H1 (cell line): ENCODE measurements around the gene HRCT1. TPM values are rescaled to one million over a fixed set of nuclear protein-coding genes. Genes with fewer than 3 reads are reported as not detected.

Experiments
- CTCF ChIA-PET: fragments of 300-600 bp; sonication (Branson Sonifier 250); formaldehyde crosslinking; loops from one replicate; lab custom pipeline; 2021; ENCODE audit not compliant: partially characterized antibody; lab: Charles Lee
- POLR2A ChIA-PET: fragments of 300-600 bp; sonication (Branson Sonifier 250); formaldehyde crosslinking; loops from one replicate; lab custom pipeline; 2021; ENCODE audit warnings: inconsistent platforms; ENCODE audit not compliant: partially characterized antibody; lab: Charles Lee
- DNase-seq, 2 experiments: peaks; one replicate each; pipeline versions ENCODE4 v3.0.0 to v3.0.0-alpha.2; 2010 to 2022; ENCODE audit warnings: low spot score in 2 of 2, low read depth in 1 of 2, mixed read lengths in 1 of 2
- FAIRE-seq: peaks from 2 replicates; lab custom pipeline; 2011; peaks lifted over from hg19 to GRCh38; lab: Jason Lieb, UNC
- H2AFZ ChIP-seq: 2 replicates; pipeline ENCODE4 v1.8.1; 2012; ENCODE audit warnings: low read length, inconsistent platforms
- H2AK5ac ChIP-seq: 2 replicates; pipeline ENCODE4 v1.6.1; 2013; ENCODE audit warnings: low read depth, low read length
- H2BK120ac ChIP-seq: replicated peaks from 2 replicates; pipeline ENCODE3; 2013; ENCODE audit warnings: low read depth, low read length, inconsistent platforms
- H2BK12ac ChIP-seq: 2 replicates; pipeline ENCODE4 v1.6.1; 2013; ENCODE audit warnings: low read depth, low read length
- H2BK15ac ChIP-seq: 2 replicates; pipeline ENCODE4 v1.6.1; 2013; ENCODE audit warnings: low read length
- H2BK20ac ChIP-seq: 2 replicates; pipeline ENCODE4 v1.6.1; 2013; ENCODE audit warnings: low read length
- H2BK5ac ChIP-seq: 2 replicates; pipeline ENCODE4 v1.6.1; 2013; ENCODE audit warnings: low read depth, low read length
- H3K14ac ChIP-seq: 2 replicates; pipeline ENCODE4 v1.6.1; 2013; ENCODE audit warnings: inconsistent platforms; ENCODE audit not compliant: insufficient read length
- H3K18ac ChIP-seq: 2 replicates; pipeline ENCODE4 v1.6.1; 2013; ENCODE audit warnings: low read length; ENCODE audit errors: extremely low read depth
- H3K23ac ChIP-seq: 2 replicates; pipeline ENCODE4 v1.6.1; 2013; ENCODE audit warnings: inconsistent platforms; ENCODE audit not compliant: insufficient read length
- H3K23me2 ChIP-seq: 2 replicates; pipeline ENCODE4 v1.6.1; 2013; ENCODE audit warnings: low read depth, low read length
- H3K27ac ChIP-seq: 2 replicates; pipeline ENCODE4 v1.6.1; 2011; ENCODE audit warnings: low read depth, low read length, inconsistent platforms
- H3K27me3 ChIP-seq, 4 experiments: replicated peaks in 1 of 4; 1 replicate in 1 of 4; 2 replicates in 3 of 4; pipeline versions ENCODE4 v1.6.1 to v1.8.1; 2011 to 2013; ENCODE audit warnings: low read length in 3 of 4, mild to moderate bottlenecking in 3 of 4, inconsistent platforms in 2 of 4, mixed read lengths in 2 of 4, moderate library complexity in 1 of 4; ENCODE audit not compliant: control insufficient read depth in 3 of 4, insufficient read depth in 3 of 4; ENCODE audit errors: extremely low read depth in 1 of 4
- H3K36me3 ChIP-seq, 4 experiments: 2 replicates each; pipeline versions ENCODE4 v1.6.1 to v1.8.1; 2011 to 2013; ENCODE audit warnings: mild to moderate bottlenecking in 4 of 4, low read length in 3 of 4, moderate library complexity in 2 of 4, control low read depth in 1 of 4, inconsistent platforms in 1 of 4; ENCODE audit not compliant: insufficient read depth in 4 of 4, control insufficient read depth in 2 of 4
- H3K4ac ChIP-seq: replicated peaks from 2 replicates; pipeline ENCODE3; 2013; ENCODE audit warnings: low read length, low read depth, mixed read lengths, inconsistent platforms; ENCODE audit not compliant: insufficient read length
- H3K4me1 ChIP-seq, 4 experiments: replicated peaks in 1 of 4; 1 replicate in 1 of 4; 2 replicates in 3 of 4; pipeline versions ENCODE4 v1.6.1 to v1.8.1; 2011 to 2013; ENCODE audit warnings: low read length in 3 of 4, inconsistent platforms in 2 of 4, mixed read lengths in 1 of 4; ENCODE audit not compliant: insufficient read depth in 4 of 4, control insufficient read depth in 3 of 4
- H3K4me2 ChIP-seq, 2 experiments: 2 replicates each; pipeline versions ENCODE4 v1.6.1 to v1.8.1; 2011 to 2013; ENCODE audit warnings: low read depth in 2 of 2, low read length in 2 of 2, control low read depth in 1 of 2, inconsistent platforms in 1 of 2, mild to moderate bottlenecking in 1 of 2; ENCODE audit not compliant: insufficient read depth in 1 of 2
- H3K4me3 ChIP-seq, 4 experiments: fragments of 200-600, 300-600 bp in 1 of 4; sonication (generic), shearing (Covaris generic), sonication (Bioruptor Twin) in 1 of 4; 2 replicates each; pipeline versions ENCODE4 v1.5.1 to v1.8.1; 2011 to 2016; ENCODE audit warnings: low read length in 4 of 4, low read depth in 3 of 4, control low read depth in 2 of 4, inconsistent platforms in 2 of 4, mild to moderate bottlenecking in 2 of 4, mixed read lengths in 1 of 4, moderate library complexity in 1 of 4; ENCODE audit not compliant: insufficient read depth in 2 of 4; ENCODE audit errors: extremely low read depth in 1 of 4
- H3K56ac ChIP-seq: replicated peaks from 2 replicates; pipeline ENCODE3; 2013; ENCODE audit warnings: low read depth, mild to moderate bottlenecking, mixed read lengths, low read length, inconsistent platforms; ENCODE audit not compliant: insufficient read length
- H3K79me1 ChIP-seq: 2 replicates; pipeline ENCODE4 v1.6.1; 2013; ENCODE audit warnings: low read depth, low read length, control low read depth
- H3K79me2 ChIP-seq, 2 experiments: 2 replicates each; pipeline versions ENCODE4 v1.6.1 to v1.8.1; 2012 to 2013; ENCODE audit warnings: low read length in 2 of 2, mild to moderate bottlenecking in 2 of 2, inconsistent platforms in 1 of 2; ENCODE audit not compliant: insufficient read depth in 2 of 2, control insufficient read depth in 1 of 2
- H3K9ac ChIP-seq, 4 experiments: replicated peaks in 1 of 4; 1 replicate in 1 of 4; 2 replicates in 3 of 4; pipeline versions ENCODE4 v1.6.1 to v1.8.1; 2011 to 2013; ENCODE audit warnings: low read depth in 3 of 4, low read length in 3 of 4, control low read depth in 2 of 4, mild to moderate bottlenecking in 2 of 4, moderate library complexity in 2 of 4, inconsistent platforms in 1 of 4; ENCODE audit errors: extremely low read depth in 1 of 4
- H3K9me3 ChIP-seq, 2 experiments: 2 replicates each; pipeline versions ENCODE4 v1.6.1 to v1.8.1; 2012 to 2013; ENCODE audit warnings: mild to moderate bottlenecking in 2 of 2, moderate library complexity in 2 of 2, control low read depth in 1 of 2, inconsistent platforms in 1 of 2, low read depth in 1 of 2, low read length in 1 of 2, mixed read lengths in 1 of 2; ENCODE audit not compliant: insufficient read depth in 2 of 2
- H4K20me1 ChIP-seq, 2 experiments: replicated peaks in 1 of 2; 2 replicates each; pipeline versions ENCODE3 to v1.8.1; 2011 to 2013; ENCODE audit warnings: inconsistent platforms in 2 of 2, low read length in 2 of 2, mild to moderate bottlenecking in 1 of 2; ENCODE audit not compliant: insufficient read depth in 2 of 2, control insufficient read depth in 1 of 2
- H4K5ac ChIP-seq: 2 replicates; pipeline ENCODE4 v1.6.1; 2013; ENCODE audit warnings: low read length, low read depth, mixed read lengths, inconsistent platforms; ENCODE audit not compliant: insufficient read length
- H4K8ac ChIP-seq: 2 replicates; pipeline ENCODE4 v1.8.0; 2013; ENCODE audit warnings: mild to moderate bottlenecking, moderate library complexity, low read length, inconsistent platforms; ENCODE audit not compliant: insufficient read depth; ENCODE audit errors: extremely low read depth
- H4K91ac ChIP-seq: replicated peaks from 2 replicates; pipeline ENCODE3; 2013; ENCODE audit warnings: low read length, mixed read lengths, inconsistent platforms; ENCODE audit not compliant: insufficient read length
- BACH1 ChIP-seq: IDR thresholded peaks from 2 replicates; pipeline ENCODE4 v1.6.1; 2012; ENCODE audit warnings: low read length, improper control_type of control experiment
- BCL11A ChIP-seq, 2 experiments: IDR thresholded peaks; one replicate each; pipeline ENCODE4 v1.6.1; 2011; ENCODE audit warnings: low read depth in 2 of 2, low read length in 2 of 2, mild to moderate bottlenecking in 2 of 2
- WGBS, 2 experiments: shearing (Covaris generic) in 1 of 2; methylation state at CpG; one replicate each; pipeline versions ENCODE4 v1.1.6 to v1.1.7; 2013 to 2015; ENCODE audit warnings: low lambda C conversion rate in 2 of 2, mixed read lengths in 2 of 2, inconsistent platforms in 1 of 2, low coverage in 1 of 2, missing lambda C conversion rate in 1 of 2; ENCODE audit not compliant: insufficient replicate concordance in 2 of 2, insufficient coverage in 1 of 2, insufficient read length in 1 of 2; ENCODE audit errors: extremely low coverage in 1 of 2, missing lambda C conversion rate in 1 of 2; 5-methylcytosine and 5-hydroxymethylcytosine counted together
- polyA plus RNA-seq, 7 experiments: library from polyadenylated mRNA; depleted of rRNA in 3 of 7; stranded (reverse) in 5 of 7; unstranded in 2 of 7; fragments of >200 nt in 5 of 7; fragments of 200-250 nt in 2 of 7; gene quantifications; 1 replicate in 5 of 7; 2 replicates in 1 of 7; 4 replicates in 1 of 7; pipeline versions ENCODE4 v1.2.1 to v1.2.3, GENCODE V29; 2011 to 2013; ENCODE audit warnings: missing spikeins in 2 of 7, mixed read lengths in 2 of 7
- total RNA-seq: library from RNA; stranded (reverse); fragmentation: NEBNext Ultra II Directional; extraction: Animal tissue kit (Norgen Biotek cat#: 25700); gene quantifications from 2 replicates; pipeline ENCODE4 v1.2.1, GENCODE V29; 2021

HRCT1 gene
- total and polyA plus RNA-seq, 2 of the 8 experiments (the other 6 are each of a cell fraction or from before 2014, with no cell fraction given): not detected

GRCh38 chr9:35923927-35924763 is 18.1 kb downstream of the HRCT1 start:
- Histone ChIP-seq H2BK120ac (no peak overlapping the region), H2AFZ (no peak overlapping the region), H3K23ac (no peak overlapping the region), H3K9me3 (no peaks in the 10 kb centered on the region), H3K9ac (no peak overlapping the region), H3K4me2 (no peak overlapping the region), H3K36me3 (no peaks in the 10 kb centered on the region), H3K23me2 (no peaks in the 10 kb centered on the region), H2AK5ac (no peak overlapping the region), H2BK20ac (no peak overlapping the region), H3K79me1 (no peaks in the 10 kb centered on the region), H2BK15ac (no peak overlapping the region), H3K27ac (no peak overlapping the region), H2BK5ac (no peak overlapping the region), H3K4me3 (no peak overlapping the region), H4K5ac (no peak overlapping the region), H3K27me3 (no peaks in the 10 kb centered on the region), H3K79me2 (no peaks in the 10 kb centered on the region), H4K20me1 (no peaks in the 10 kb centered on the region), H3K14ac (no peak overlapping the region), H4K8ac (no peak overlapping the region), H2BK12ac (no peak overlapping the region), H3K18ac (no peak overlapping the region), H4K91ac (no peak overlapping the region), H3K4ac (no peak overlapping the region), H3K4me1 (no peaks in the 10 kb centered on the region; a peak in 1 of 7 replicates), H3K56ac (no peak overlapping the region)
- DNase-seq: no peak
- FAIRE-seq: no peak
- 84% methylated on average over 9 of the region's 9 CpGs; no CpG with 5 or more reads in 1 of the 2 experiments for WGBS, 2 experiments
- no peak for TF ChIP-seq BCL11A (IDR thresholded peaks at IDR 0.05; ENCODE audit: low read depth in 2 of 2, low read length in 2 of 2)
- TF ChIP-seq BACH1: peak; percentile 56
- ChIA-PET POLR2A (no interaction called here), CTCF (interaction anchor here (0.6 to 2.3 kb wide), 11 partner anchors 13 to 267 kb away, joined by 3 to 9 read pairs (median 3); partner anchors contain the start of gene HRCT1)
